Heart left ventricle (tissue), 16 donors: ENCODE measurements around the gene CEP89. TPM values are rescaled to one million over a fixed set of nuclear protein-coding genes. Genes with fewer than 3 reads are reported as not detected.

Experiments
- ATAC-seq, 4 donors: fragments of 200-7000 bp; cut with Tn5 transposase; one replicate each; pipeline ENCODE4 v1.9.1; 2020 to 2022; ENCODE audit warnings: moderate library complexity in 4 of 4, mild to moderate bottlenecking in 3 of 4, moderate number of reproducible peaks in 1 of 4
- DNase-seq, 5 donors: peaks; one replicate each; pipeline ENCODE4 v3.0.0-alpha.2; 2020
- H3K27ac ChIP-seq, 12 donors: fragments of 200-600 bp; sonication (generic) in 4 of 12; one replicate each; pipeline versions ENCODE4 v1.5.0 to v1.8.0; 2016 to 2022; ENCODE audit warnings: mild to moderate bottlenecking in 2 of 12
- H3K27me3 ChIP-seq, 9 donors: fragments of 200-600 bp; sonication (generic) in 2 of 9; one replicate each; pipeline versions ENCODE4 v1.5.1 to v1.8.0; 2016 to 2022; ENCODE audit warnings: mild to moderate bottlenecking in 3 of 9
- H3K36me3 ChIP-seq, 9 donors: fragments of 200-600 bp; sonication (generic) in 2 of 9; one replicate each; pipeline versions ENCODE4 v1.5.0 to v1.8.0; 2018 to 2022; ENCODE audit warnings: mild to moderate bottlenecking in 2 of 9
- H3K4me1 ChIP-seq, 12 donors: fragments of 200-600 bp; sonication (generic) in 4 of 12; one replicate each; pipeline versions ENCODE4 v1.5.0 to v1.8.0; 2016 to 2022; ENCODE audit warnings: mild to moderate bottlenecking in 3 of 12
- H3K4me3 ChIP-seq, 12 donors: fragments of 200-600 bp; sonication (generic) in 4 of 12; one replicate each; pipeline versions ENCODE4 v1.5.0 to v1.8.0; 2017 to 2022; ENCODE audit warnings: mild to moderate bottlenecking in 9 of 12, moderate library complexity in 4 of 12
- H3K9me3 ChIP-seq, 12 donors: fragments of 200-600 bp; sonication (generic) in 4 of 12; one replicate each; pipeline versions ENCODE4 v1.5.0 to v1.8.0; 2016 to 2022; ENCODE audit warnings: mild to moderate bottlenecking in 1 of 12
- POLR2A ChIP-seq, 2 donors: fragments of 450-650 bp; IDR thresholded peaks; one replicate each; pipeline ENCODE4 v1.6.1; 2017; ENCODE audit warnings: antibody characterized with exemption in 2 of 2, mild to moderate bottlenecking in 2 of 2, moderate library complexity in 2 of 2
- WGBS, 4 donors: extraction: QIAGEN DNeasy Blood & Tissue Kit in 2 of 4; methylation state at CpG; one replicate each; pipeline versions ENCODE4 v1.1.5 to v1.1.7; 2013 to 2018; 5-methylcytosine and 5-hydroxymethylcytosine counted together
- intact Hi-C, 10 donors: fragments of 100-400 bp; cut with DNase I; formaldehyde crosslinking; loops; one replicate each; pipeline versions ENCODE4 v1.11.1 to v1.14.2; 2022
- polyA plus RNA-seq, 2 donors: library from polyadenylated mRNA; stranded (reverse); fragments of 200-250 nt; gene quantifications; one replicate each; pipeline ENCODE4 v1.2.3, GENCODE V29; 2013
- total RNA-seq, 9 donors: library from RNA; depleted of rRNA in 2 of 9; stranded (reverse); fragments of >200 nt in 2 of 9; fragmentation: NEBNext Ultra II Directional in 3 of 9; extraction: Animal tissue kit (Norgen Biotek cat#: 25700) in 3 of 9; gene quantifications; one replicate each; pipeline versions ENCODE4 v1.1.0 to v1.2.4, GENCODE V29; 2016 to 2023
- TF ChIP-seq, protein P1 (sequence below), 12 donors: fragments of 200-600 bp; sonication (generic) in 4 of 12; IDR thresholded peaks; one replicate each; pipeline versions ENCODE4 v1.5.0 to v1.8.0; 2018 to 2022; ENCODE audit warnings: antibody characterized with exemption in 12 of 12, mild to moderate bottlenecking in 5 of 12
- donor health status: ischemic (EF 13 %, LVEDD 7.1; RV severe dilation, severe dysfunction).
- donor health status: healthy with polysubstance abuse.
- donor health status: DM: no; HTN: yes; CAD: no.
- donor health status: DM: no; HTN: no; CAD: no.
- donor health status: ischemic (EF 25% LVEDD 6.9; RV normal size, moderate dysfunction).
- donor health status: ischemic (EF 25% LVEDD 5.7; RV mildly dilated, moderate dysfunction).
- donor health status: healthy.
- donor health status: DM: yes; HTN: yes; CAD: no.
- donor health status: ischemic (EF 35%, LVEDD 5.7; RV mildly dilated, moderate dysfunction).
- donor health status: nonischemic (EF 11% LVEDD 7.7; RV severe dilation, severe dysfunction).
- donor health status: DM: yes; HTN: yes; CAD: no.
- donor health status: PGD.
- donor health status: ischemic (EF 29% LVEDD 5.4; RV normal size, mild dysfunction).
- donor health status: nonischemic (EF 23%, LVEDD 6.1; RV moderate dilation, normal function).

CEP89 gene
- total and polyA plus RNA-seq, 11 donors = 5.4 to 16.0 (median 12.0) TPM

- intact Hi-C loops = no loop called here
- TF ChIP-seq POLR2A (IDR thresholded peaks at IDR 0.05) = no peak
- TF ChIP-seq, protein P1, sequence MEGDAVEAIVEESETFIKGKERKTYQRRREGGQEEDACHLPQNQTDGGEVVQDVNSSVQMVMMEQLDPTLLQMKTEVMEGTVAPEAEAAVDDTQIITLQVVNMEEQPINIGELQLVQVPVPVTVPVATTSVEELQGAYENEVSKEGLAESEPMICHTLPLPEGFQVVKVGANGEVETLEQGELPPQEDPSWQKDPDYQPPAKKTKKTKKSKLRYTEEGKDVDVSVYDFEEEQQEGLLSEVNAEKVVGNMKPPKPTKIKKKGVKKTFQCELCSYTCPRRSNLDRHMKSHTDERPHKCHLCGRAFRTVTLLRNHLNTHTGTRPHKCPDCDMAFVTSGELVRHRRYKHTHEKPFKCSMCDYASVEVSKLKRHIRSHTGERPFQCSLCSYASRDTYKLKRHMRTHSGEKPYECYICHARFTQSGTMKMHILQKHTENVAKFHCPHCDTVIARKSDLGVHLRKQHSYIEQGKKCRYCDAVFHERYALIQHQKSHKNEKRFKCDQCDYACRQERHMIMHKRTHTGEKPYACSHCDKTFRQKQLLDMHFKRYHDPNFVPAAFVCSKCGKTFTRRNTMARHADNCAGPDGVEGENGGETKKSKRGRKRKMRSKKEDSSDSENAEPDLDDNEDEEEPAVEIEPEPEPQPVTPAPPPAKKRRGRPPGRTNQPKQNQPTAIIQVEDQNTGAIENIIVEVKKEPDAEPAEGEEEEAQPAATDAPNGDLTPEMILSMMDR (IDR thresholded peaks at IDR 0.05) = no peak
- no peaks in the 10 kb centered on the region for H3K9me3 ChIP-seq
- no peak overlapping the region for H3K4me3 ChIP-seq
- WGBS, 4 donors = 66 to 71% (median 68%) methylated on average over 7 of the region's 7 CpGs
- H3K4me1 ChIP-seq = no peaks in the 10 kb centered on the region
- DNase-seq = no peak
- H3K27me3 ChIP-seq = no peaks in the 10 kb centered on the region
- no peak overlapping the region for H3K27ac ChIP-seq
- ATAC-seq = no peak
- peaks cover 0 to 22% (median 7%) of the 10 kb centered on the region in 9 donors for H3K36me3 ChIP-seq
Observed at GRCh38 chr19:32875428-32875827, 96.3 kb downstream of the CEP89 start.

DNA sequence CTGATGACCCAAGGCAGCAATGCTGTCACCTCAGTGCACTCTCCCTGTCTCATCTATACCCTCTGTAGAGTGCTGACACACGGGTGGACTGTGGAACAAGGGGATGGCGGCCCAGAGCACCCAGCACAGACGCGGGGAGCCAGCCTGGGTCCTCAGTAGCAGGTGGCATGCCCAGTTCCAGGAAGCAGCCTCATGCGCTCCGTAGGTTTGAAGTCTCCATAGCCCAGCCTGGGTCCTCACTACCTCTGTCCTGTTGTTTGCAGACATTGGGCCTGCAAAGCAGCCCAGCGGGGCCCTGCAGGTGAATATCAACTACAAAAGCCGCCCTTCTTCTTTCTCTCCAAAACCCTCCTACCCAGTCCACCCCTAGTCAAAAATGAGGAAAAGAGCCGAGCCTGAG is 97.2 kb downstream of the CEP89 start:
- H3K9me3 ChIP-seq = no peaks in the 10 kb centered on the region
- DNase-seq = no peak
- H3K27me3 ChIP-seq = no peaks in the 10 kb centered on the region
- intact Hi-C loops = no loop called here
- H3K36me3 ChIP-seq = peaks cover 0 to 15% (median 7%) of the 10 kb centered on the region in 9 donors
- WGBS, 4 donors = 69 to 88% (median 79%) methylated on average over 7 to 9 of the region's 9 CpGs
- no peak for TF ChIP-seq POLR2A (IDR thresholded peaks at IDR 0.05)
- TF ChIP-seq, protein P1 (IDR thresholded peaks at IDR 0.05) = no peak
- no peak for ATAC-seq
- no peak overlapping the region for H3K27ac ChIP-seq
- H3K4me3 ChIP-seq = no peak overlapping the region
- H3K4me1 ChIP-seq = no peaks in the 10 kb centered on the region

DNA sequence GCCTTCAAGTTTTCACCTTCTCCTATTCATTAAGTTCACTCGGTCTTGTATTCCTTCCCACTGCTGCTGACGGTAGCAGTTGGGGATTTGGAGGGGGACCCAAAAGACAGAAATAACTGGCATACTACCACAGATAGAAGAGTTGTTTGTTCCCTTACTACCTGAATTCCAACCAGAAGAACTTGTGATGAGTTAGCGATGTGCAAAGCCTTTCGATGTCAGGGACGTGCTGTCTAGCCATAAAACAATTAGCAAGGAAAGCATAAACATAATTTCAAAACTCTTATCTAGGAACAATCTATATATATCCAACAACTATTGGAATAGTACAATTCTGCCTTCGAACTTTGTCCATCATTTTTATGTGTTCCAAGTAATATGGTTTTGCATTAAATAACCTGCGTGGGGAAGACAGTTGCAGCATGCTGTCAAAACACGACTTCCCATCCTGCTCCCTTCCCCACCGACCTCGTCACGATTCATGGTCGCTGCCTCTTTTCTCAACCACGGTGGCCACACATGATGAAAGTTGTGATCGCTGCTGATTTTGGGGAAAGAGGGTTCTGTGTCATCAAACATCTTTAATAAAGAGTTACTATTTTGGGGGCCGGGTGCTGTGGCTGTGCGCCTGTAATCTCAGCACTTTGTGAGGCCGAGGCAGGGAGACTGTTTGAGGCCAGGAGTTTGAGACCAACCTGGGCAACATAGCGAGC is 98.4 kb downstream of the CEP89 start:
- H3K27me3 ChIP-seq = no peaks in the 10 kb centered on the region
- DNase-seq (no peak), ATAC-seq (no peak)
- H3K4me1 ChIP-seq = no peaks in the 10 kb centered on the region
- peaks cover 0 to 5% (median 3%) of the 10 kb centered on the region in 9 donors for H3K36me3 ChIP-seq
- H3K27ac ChIP-seq = no peak overlapping the region
- no peak overlapping the region for H3K4me3 ChIP-seq
- no peak for TF ChIP-seq POLR2A (IDR thresholded peaks at IDR 0.05)
- TF ChIP-seq, protein P1 (IDR thresholded peaks at IDR 0.05) = no peak
- H3K9me3 ChIP-seq = no peaks in the 10 kb centered on the region
- 86 to 94% (median 90%) methylated on average over 18 of the region's 18 CpGs for WGBS, 4 donors
- intact Hi-C loops = no loop called here

DNA sequence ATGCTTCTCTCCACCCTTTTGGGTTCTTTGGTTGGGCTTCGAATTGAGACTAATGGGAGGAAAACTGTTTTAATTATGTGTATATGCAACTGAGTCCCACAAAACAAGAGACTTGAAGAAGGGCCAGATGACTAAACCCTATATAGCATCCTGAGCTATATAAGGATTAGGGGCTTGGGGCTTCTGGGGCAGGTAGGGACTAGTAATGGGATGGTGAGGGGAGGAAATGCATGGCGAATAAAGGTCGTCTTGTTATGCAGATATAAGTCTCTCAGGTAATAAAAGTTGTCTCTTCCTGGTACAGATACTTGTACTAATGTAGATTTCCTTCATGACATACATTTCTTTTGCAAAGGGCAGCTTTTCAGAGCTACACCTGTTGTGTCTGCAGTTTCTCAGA is 99.4 kb downstream of the CEP89 start:
- intact Hi-C loops = no loop called here

More for the DNA sequence above, 99.4 kb downstream of the CEP89 start:
- TF ChIP-seq POLR2A (IDR thresholded peaks at IDR 0.05) = no peak
- TF ChIP-seq, protein P1 (IDR thresholded peaks at IDR 0.05) = no peak
- Histone ChIP-seq H3K27me3 (no peaks in the 10 kb centered on the region), H3K27ac (no peak overlapping the region), H3K4me1 (no peaks in the 10 kb centered on the region), H3K36me3 (peaks cover 0 to 3% (median 0%) of the 10 kb centered on the region in 9 donors), H3K4me3 (no peak overlapping the region), H3K9me3 (no peaks in the 10 kb centered on the region)
- ATAC-seq (no peak), DNase-seq (no peak)
- WGBS, 4 donors = 91 to 94% (median 92%) methylated on average over 3 of the region's 3 CpGs
